ENCODE results near the gene KCNA2. TPM values are rescaled to one million over a fixed set of nuclear protein-coding genes. Genes with fewer than 3 reads are reported as not detected.

The KCNA2 gene
- total RNA-seq, 4 donors from 2014 or later = 1.7 to 4.3 (median 2.7) TPM

- no peak for TF ChIP-seq POLR2A (IDR thresholded peaks at IDR 0.05; ENCODE audit: low read depth)
- TF ChIP-seq CTCF (IDR thresholded peaks at IDR 0.05) = no peak
- intact Hi-C loops (cut with DNase I) = loop anchor here (10.0 kb wide), 1 partner anchor 233 kb away; no protein-coding TSS in a partner anchor
- DNase-seq (ENCODE audit: extremely low spot score) = no peak
- no peak overlapping the region for H3K4me3 ChIP-seq
- H3K9me3 ChIP-seq = no peaks in the 10 kb centered on the region
- WGBS = 80% methylated on average over 1 of the region's 1 CpG
- H3K36me3 ChIP-seq = no peaks in the 10 kb centered on the region
- H3K27me3 ChIP-seq = peaks cover 0 to 57% (median 4%) of the 10 kb centered on the region in 4 donors
- H3K4me1 ChIP-seq = peaks cover 6 to 17% (median 14%) of the 10 kb centered on the region in 4 donors
- H3K27ac ChIP-seq (replicated peaks in 1 of 4) = no peak overlapping the region
Measured at GRCh38 chr1:110551278-110551809, 54.8 kb downstream of the KCNA2 start.

- H3K36me3 ChIP-seq = no peaks in the 10 kb centered on the region
- H3K4me3 ChIP-seq = no peak overlapping the region
- no peaks in the 10 kb centered on the region for H3K9me3 ChIP-seq
- no peak for TF ChIP-seq CTCF (IDR thresholded peaks at IDR 0.05)
- intact Hi-C loops (cut with DNase I) = loop anchor here (10.0 kb wide), 1 partner anchor 235 kb away; no protein-coding TSS in a partner anchor
- H3K27me3 ChIP-seq = peaks cover 0 to 48% (median 4%) of the 10 kb centered on the region in 4 donors
- DNase-seq (ENCODE audit: extremely low spot score) = no peak
- H3K27ac ChIP-seq (replicated peaks in 1 of 4) = no peak overlapping the region
- WGBS = 58% methylated on average over 2 of the region's 2 CpGs
- peaks cover 0 to 2% (median 1%) of the 10 kb centered on the region in 4 donors for H3K4me1 ChIP-seq
Measured at GRCh38 chr1:110549831-110550230, 56.3 kb downstream of the KCNA2 start.

- no peak overlapping the region for H3K27ac ChIP-seq (replicated peaks in 1 of 4)
- no peaks in the 10 kb centered on the region for H3K9me3 ChIP-seq
- no peaks in the 10 kb centered on the region for H3K4me1 ChIP-seq
- peaks cover 0 to 38% (median 4%) of the 10 kb centered on the region in 4 donors for H3K27me3 ChIP-seq
- no peak for DNase-seq (ENCODE audit: extremely low spot score)
- H3K36me3 ChIP-seq = no peaks in the 10 kb centered on the region
- WGBS = 66% methylated on average over 4 of the region's 4 CpGs
- no peak overlapping the region for H3K4me3 ChIP-seq
- intact Hi-C loops (cut with DNase I) = no loop called here
- TF ChIP-seq CTCF (IDR thresholded peaks at IDR 0.05) (peak in 2 of 3 experiments; percentile 11 to 36), POLR2A (IDR thresholded peaks at IDR 0.05; ENCODE audit: low read depth) (no peak)
Measured at GRCh38 chr1:110548381-110548780, 57.8 kb downstream of the KCNA2 start.

GRCh38 chr1:110547017-110547416 lies 59.1 kb downstream of the KCNA2 start:
- H3K27me3 ChIP-seq = peaks cover 0 to 38% (median 4%) of the 10 kb centered on the region in 4 donors
- no peak overlapping the region for H3K4me3 ChIP-seq
- DNase-seq (ENCODE audit: extremely low spot score) = no peak
- intact Hi-C loops (cut with DNase I) = no loop called here
- WGBS = 35% methylated on average over 2 of the region's 2 CpGs
- H3K4me1 ChIP-seq = no peaks in the 10 kb centered on the region
- no peaks in the 10 kb centered on the region for H3K36me3 ChIP-seq
- H3K27ac ChIP-seq (replicated peaks in 1 of 4) = no peak overlapping the region
- TF ChIP-seq POLR2A (IDR thresholded peaks at IDR 0.05; ENCODE audit: low read depth) (no peak), POLR2AphosphoS5 (IDR thresholded peaks at IDR 0.05) (no peak), CTCF (IDR thresholded peaks at IDR 0.05) (no peak), EP300 (IDR thresholded peaks at IDR 0.05) (no peak)
- H3K9me3 ChIP-seq = no peaks in the 10 kb centered on the region

- Histone ChIP-seq H3K27me3 (peaks cover 0 to 25% (median 1%) of the 10 kb centered on the region in 4 donors), H3K4me1 (no peaks in the 10 kb centered on the region), H3K27ac (replicated peaks in 1 of 4) (no peak overlapping the region), H3K9me3 (no peaks in the 10 kb centered on the region), H3K36me3 (no peaks in the 10 kb centered on the region), H3K4me3 (no peak overlapping the region)
- WGBS = 37% methylated on average over 2 of the region's 2 CpGs
- TF ChIP-seq CTCF (IDR thresholded peaks at IDR 0.05) = no peak
- no peak for TF ChIP-seq POLR2A (IDR thresholded peaks at IDR 0.05; ENCODE audit: low read depth)
- TF ChIP-seq POLR2AphosphoS5 (IDR thresholded peaks at IDR 0.05) = no peak
- TF ChIP-seq EP300 (IDR thresholded peaks at IDR 0.05) = no peak
- no peak for DNase-seq (ENCODE audit: extremely low spot score)
- intact Hi-C loops (cut with DNase I) = no loop called here
Measured at GRCh38 chr1:110545492-110545891, 60.7 kb downstream of the KCNA2 start.

All from esophagus muscularis mucosa (tissue), 4 donors.